Esophagus (tissue), 2 donors: ENCODE results near the gene ETDC. TPM values are rescaled to one million over a fixed set of nuclear protein-coding genes. Genes with fewer than 3 reads are reported as not detected.
A peak's percentile ranks its signal among the peaks of the same experiment; 100 is the strongest.

Source experiments
- H3K27ac ChIP-seq, 2 donors: one replicate each; pipeline ENCODE4 v1.5.1; 2013; ENCODE audit warnings: low read depth in 2 of 2, mild to moderate bottlenecking in 2 of 2, inconsistent platforms in 1 of 2, low read length in 1 of 2, moderate library complexity in 1 of 2
- H3K27me3 ChIP-seq, 2 donors: one replicate each; pipeline ENCODE4 v1.6.1; 2013; ENCODE audit warnings: low read length in 2 of 2, control low read depth in 1 of 2, mild to moderate bottlenecking in 1 of 2; ENCODE audit not compliant: insufficient read depth in 2 of 2, control insufficient read depth in 1 of 2
- H3K36me3 ChIP-seq, 2 donors: one replicate each; pipeline ENCODE4 v1.6.1; 2013; ENCODE audit warnings: low read length in 1 of 2; ENCODE audit not compliant: control insufficient read depth in 2 of 2, insufficient read depth in 2 of 2
- H3K4me1 ChIP-seq, 2 donors: one replicate each; pipeline ENCODE4 v1.6.1; 2013; ENCODE audit warnings: low read length in 1 of 2; ENCODE audit not compliant: control insufficient read depth in 2 of 2, insufficient read depth in 2 of 2
- H3K4me3 ChIP-seq, 2 donors: one replicate each; pipeline ENCODE4 v1.5.1; 2013; ENCODE audit warnings: low read length in 2 of 2, mild to moderate bottlenecking in 2 of 2, low read depth in 1 of 2, moderate library complexity in 1 of 2
- H3K9me3 ChIP-seq, 2 donors: one replicate each; pipeline ENCODE4 v1.6.1; 2013; ENCODE audit warnings: mild to moderate bottlenecking in 2 of 2, low read depth in 1 of 2, low read length in 1 of 2, moderate library complexity in 1 of 2; ENCODE audit not compliant: control insufficient read depth in 2 of 2, insufficient read depth in 1 of 2
- WGBS, 2 donors: extraction: QIAGEN DNeasy Blood & Tissue Kit; methylation state at CpG; one replicate each; pipeline ENCODE4 v1.1.7; 2013; 5-methylcytosine and 5-hydroxymethylcytosine counted together
- polyA plus RNA-seq, 2 donors: library from polyadenylated mRNA; stranded (reverse); fragments of 200-250 nt; gene quantifications; one replicate each; pipeline ENCODE4 v1.2.3, GENCODE V29; 2013
- donor health status: healthy with polysubstance abuse.
- donor health status: Bipolar disorder and iron deficiency.

The ETDC gene
- polyA plus RNA-seq, 2 donors = not detected

GRCh38 chrX:135330706-135331105, 21.4 kb downstream of the ETDC start:
- Histone ChIP-seq H3K36me3 (no peaks in the 10 kb centered on the region), H3K4me3 (no peak overlapping the region), H3K27ac (no peak overlapping the region), H3K9me3 (no peaks in the 10 kb centered on the region), H3K27me3 (no peaks in the 10 kb centered on the region), H3K4me1 (no peaks in the 10 kb centered on the region)
- 45 to 74% methylated on average over 1 of the region's 1 CpG for WGBS, 2 donors

- no peak overlapping the region for H3K27ac ChIP-seq
- H3K4me1 ChIP-seq = no peaks in the 10 kb centered on the region
- no peaks in the 10 kb centered on the region for H3K36me3 ChIP-seq
- H3K9me3 ChIP-seq = no peaks in the 10 kb centered on the region
- WGBS, 2 donors = 55 to 88% methylated on average over 2 of the region's 2 CpGs
- H3K4me3 ChIP-seq = no peak overlapping the region
- H3K27me3 ChIP-seq = no peaks in the 10 kb centered on the region
Observed at GRCh38 chrX:135331525-135331924, 22.2 kb downstream of the ETDC start.

DNA sequence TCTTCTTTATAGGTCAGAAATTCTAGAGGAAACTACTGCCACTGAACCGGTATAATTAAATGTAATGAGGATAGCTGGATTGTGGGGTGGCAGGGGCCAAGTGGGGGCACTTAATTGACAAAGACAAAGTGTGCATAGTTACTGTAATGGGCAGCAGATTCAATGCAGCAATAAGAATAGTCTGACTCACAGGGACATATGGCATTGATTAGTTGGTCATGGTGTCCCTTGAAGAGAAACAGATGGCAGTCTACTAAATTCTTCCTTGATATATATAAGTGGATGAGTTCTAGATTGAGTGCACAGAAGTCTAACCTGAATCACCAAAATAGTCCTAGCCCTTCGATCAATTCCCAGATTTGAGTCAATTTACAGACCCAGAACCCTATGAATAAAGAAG, 31.6 kb downstream of the ETDC start:
- Histone ChIP-seq H3K4me3 (peak overlapping the region in 1 of 2 donors; percentile 19), H3K4me1 (no peaks in the 10 kb centered on the region), H3K27ac (no peak overlapping the region), H3K36me3 (no peaks in the 10 kb centered on the region), H3K9me3 (peaks cover 0 to 4% of the 10 kb centered on the region in 2 donors), H3K27me3 (no peaks in the 10 kb centered on the region)
- WGBS, 2 donors = 71 to 83% methylated on average over 2 of the region's 2 CpGs

DNA sequence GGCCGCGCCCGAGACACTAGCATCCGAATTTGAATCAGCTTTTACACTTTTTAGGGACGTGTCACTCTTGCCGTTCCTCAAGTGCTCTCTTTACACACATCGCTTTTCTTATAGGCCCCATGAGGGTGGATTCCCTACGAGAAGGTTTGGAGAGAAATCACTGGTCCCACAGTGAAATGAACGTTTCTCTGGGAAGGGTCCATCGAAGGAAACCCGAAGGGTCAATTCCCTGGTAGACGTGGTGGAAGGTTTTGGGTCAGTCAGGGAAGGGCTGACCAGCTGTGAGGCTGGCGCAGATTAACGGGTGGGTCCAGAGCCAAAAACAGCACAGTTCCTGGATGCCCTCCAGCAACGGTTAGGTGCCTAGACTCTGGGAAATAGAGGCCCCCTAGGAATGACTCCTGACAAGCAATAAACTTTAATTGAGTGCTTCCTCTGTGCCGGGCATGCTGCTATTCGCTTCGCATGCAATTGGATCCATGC, 35.9 kb downstream of the ETDC start:
- Histone ChIP-seq H3K9me3 (peaks cover 0 to 4% of the 10 kb centered on the region in 2 donors), H3K4me3 (peak overlapping the region; percentile 52 to 62), H3K27ac (peak overlapping the region; percentile 56 to 88), H3K27me3 (peaks cover 0 to 4% of the 10 kb centered on the region in 2 donors), H3K36me3 (no peaks in the 10 kb centered on the region), H3K4me1 (no peaks in the 10 kb centered on the region)
- WGBS, 2 donors = 7 to 31% methylated on average over 18 of the region's 18 CpGs

DNA sequence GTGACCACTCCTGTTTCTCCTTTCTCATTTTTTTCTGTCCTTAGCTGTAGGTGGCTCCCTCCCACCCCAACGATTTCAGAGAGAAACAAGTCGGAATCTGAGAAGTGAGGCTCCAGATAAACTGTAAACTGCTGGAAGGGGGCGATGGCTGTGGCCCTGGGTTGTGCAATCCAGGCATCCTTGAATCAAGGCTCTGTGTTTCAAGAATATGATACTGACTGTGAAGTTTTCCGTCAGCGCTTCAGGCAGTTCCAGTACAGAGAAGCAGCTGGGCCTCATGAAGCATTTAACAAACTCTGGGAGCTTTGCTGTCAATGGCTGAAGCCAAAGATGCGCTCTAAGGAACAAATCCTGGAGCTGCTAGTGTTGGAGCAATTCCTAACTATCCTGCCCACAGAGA, 37.7 kb downstream of the ETDC start:
- Histone ChIP-seq H3K27ac (no peak overlapping the region), H3K9me3 (peaks cover 0 to 4% of the 10 kb centered on the region in 2 donors), H3K4me3 (no peak overlapping the region), H3K27me3 (peaks cover 0 to 4% of the 10 kb centered on the region in 2 donors), H3K4me1 (no peaks in the 10 kb centered on the region), H3K36me3 (no peaks in the 10 kb centered on the region)
- WGBS, 2 donors = 64 to 85% methylated on average over 6 of the region's 6 CpGs

DNA sequence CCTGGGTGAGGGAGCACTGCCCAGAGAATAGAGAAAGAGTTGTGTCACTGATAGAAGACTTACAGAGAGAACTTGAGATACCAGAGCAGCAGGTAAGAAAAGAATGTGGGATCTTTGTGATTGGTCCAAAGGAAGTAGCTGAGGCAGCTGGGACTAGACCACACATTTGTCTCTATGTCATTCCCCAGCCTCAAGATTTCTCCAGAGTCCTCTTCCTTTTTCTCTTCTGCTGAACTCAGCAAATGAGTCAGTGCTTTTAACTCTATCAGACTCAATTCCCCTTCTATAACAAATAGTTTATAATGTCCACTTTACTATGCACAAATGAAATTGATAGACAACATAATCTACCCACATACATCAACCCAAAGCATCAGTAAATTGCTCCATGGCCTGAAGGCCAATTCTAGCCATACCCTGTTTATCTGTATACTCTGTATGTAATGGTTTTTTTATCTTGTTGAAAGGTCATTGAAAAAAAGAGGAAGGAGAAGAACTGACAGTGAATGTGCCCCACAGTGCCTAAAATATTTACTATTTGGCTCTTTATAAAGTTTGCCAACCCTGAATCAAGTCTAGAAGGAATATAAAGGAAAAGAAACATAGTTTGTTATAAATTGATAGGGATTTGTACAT, 38.2 kb downstream of the ETDC start:
- Histone ChIP-seq H3K4me1 (no peaks in the 10 kb centered on the region), H3K27ac (no peak overlapping the region), H3K4me3 (no peak overlapping the region), H3K9me3 (peaks cover 0 to 4% of the 10 kb centered on the region in 2 donors), H3K36me3 (no peaks in the 10 kb centered on the region), H3K27me3 (peaks cover 0 to 4% of the 10 kb centered on the region in 2 donors)

DNA sequence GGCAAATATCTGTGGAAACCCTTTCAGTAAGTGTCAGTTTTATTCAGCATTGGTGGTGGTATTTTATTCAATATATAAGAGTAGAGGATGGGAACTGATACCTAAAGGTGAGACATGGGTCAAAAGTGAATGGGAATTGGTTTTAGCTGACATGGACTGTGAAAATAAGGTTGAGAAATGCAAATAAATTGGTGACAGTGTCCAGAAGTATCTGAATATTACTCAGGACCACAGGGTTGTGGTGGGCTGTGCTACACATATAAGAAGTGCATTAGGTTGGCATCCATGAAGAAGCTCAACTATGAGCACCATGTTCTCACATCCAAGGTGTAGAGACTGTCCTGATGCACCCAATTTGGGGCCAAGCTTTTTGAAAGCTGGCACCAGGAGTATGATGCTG, 45.0 kb downstream of the ETDC start:
- no peak overlapping the region for H3K4me3 ChIP-seq
- no peaks in the 10 kb centered on the region for H3K9me3 ChIP-seq
- H3K27me3 ChIP-seq = no peaks in the 10 kb centered on the region
- H3K36me3 ChIP-seq = no peaks in the 10 kb centered on the region
- H3K27ac ChIP-seq = no peak overlapping the region
- H3K4me1 ChIP-seq = no peaks in the 10 kb centered on the region

Other genes starting within 250 kb of the ETDC start
- 1 to 10 TPM; 1.5 to 1.9 TPM for gene SMIM10L2B, start 210.8 kb upstream of the ETDC start, polyA plus RNA-seq
- not detected for gene ETDB, start 189.0 kb upstream of the ETDC start, polyA plus RNA-seq
- not detected for gene CT55, start 138.1 kb upstream of the ETDC start, polyA plus RNA-seq
- not detected for gene ETDA, start 57.4 kb upstream of the ETDC start, polyA plus RNA-seq
- 1 to 10 TPM; 3.3 to 5.6 TPM for gene ZNF75D, start 34.6 kb downstream of the ETDC start, polyA plus RNA-seq
- gene ZNF449, start 35.3 kb downstream of the ETDC start, polyA plus RNA-seq = 1 to 10 TPM; 1.4 to 2.1 TPM
- 1 to 10 TPM in 1 of 2 donors, under 1 TPM in 1; 0.76 to 1.2 TPM for gene SMIM10L2A, start 112.5 kb downstream of the ETDC start, polyA plus RNA-seq
- gene INTS6L, start 211.2 kb downstream of the ETDC start, polyA plus RNA-seq = 10 to 100 TPM in 1 of 2 donors, 1 to 10 TPM in 1; 5.1 to 12.6 TPM